ENCODE results near the gene MRPL34. TPM values are rescaled to one million over a fixed set of nuclear protein-coding genes. Genes with fewer than 3 reads are reported as not detected.

Gene MRPL34
- total RNA-seq, 1 donor from 2014 or later, result 23.7 TPM

GRCh38 chr19:17303940-17304267 is 1.8 kb upstream of the MRPL34 start:
- no peak for TF ChIP-seq CTCF (IDR thresholded peaks at IDR 0.05; ENCODE audit: insufficient read depth, low read length, severe bottlenecking)
- H3K27me3 ChIP-seq (ENCODE audit: control insufficient read depth, insufficient read depth, low read length), result no peaks in the 10 kb centered on the region
- H3K4me3 ChIP-seq (ENCODE audit: low read depth, low read length), result no peak overlapping the region
- DNase-seq (ENCODE audit: low read depth) (peak; percentile 70), FAIRE-seq (no peak)
- no peaks in the 10 kb centered on the region for H3K36me3 ChIP-seq (ENCODE audit: control insufficient read depth, insufficient read depth, low read length)

- no peaks in the 10 kb centered on the region for H3K27me3 ChIP-seq (ENCODE audit: control insufficient read depth, insufficient read depth, low read length)
- DNase-seq (ENCODE audit: low read depth), result peak; percentile 86
- no peak overlapping the region for H3K4me3 ChIP-seq (ENCODE audit: low read depth, low read length)
- H3K36me3 ChIP-seq (ENCODE audit: control insufficient read depth, insufficient read depth, low read length), result no peaks in the 10 kb centered on the region
- FAIRE-seq, result no peak
- no peak for TF ChIP-seq CTCF (IDR thresholded peaks at IDR 0.05; ENCODE audit: insufficient read depth, low read length, severe bottlenecking)
Measured at GRCh38 chr19:17304386-17305215, 1.1 kb upstream of the MRPL34 start.

GRCh38 chr19:17305216-17305516 is 506 bp upstream of the MRPL34 start:
- Histone ChIP-seq H3K36me3 (ENCODE audit: control insufficient read depth, insufficient read depth, low read length) (no peaks in the 10 kb centered on the region), H3K27me3 (ENCODE audit: control insufficient read depth, insufficient read depth, low read length) (no peaks in the 10 kb centered on the region), H3K4me3 (ENCODE audit: low read depth, low read length) (no peak overlapping the region)
- no peak for DNase-seq (ENCODE audit: low read depth)
- TF ChIP-seq CTCF (IDR thresholded peaks at IDR 0.05; ENCODE audit: insufficient read depth, low read length, severe bottlenecking), result no peak
- FAIRE-seq, result no peak

GRCh38 chr19:17306285-17306714 is 628 bp downstream of the MRPL34 start:
- TF ChIP-seq CTCF (IDR thresholded peaks at IDR 0.05; ENCODE audit: insufficient read depth, low read length, severe bottlenecking), result no peak
- no peak for FAIRE-seq
- H3K36me3 ChIP-seq (ENCODE audit: control insufficient read depth, insufficient read depth, low read length), result no peaks in the 10 kb centered on the region

GRCh38 chr19:17307876-17308377 is 2.3 kb downstream of the MRPL34 start:
- Histone ChIP-seq H3K36me3 (ENCODE audit: control insufficient read depth, insufficient read depth, low read length) (peaks cover 7% of the 10 kb centered on the region), H3K4me3 (ENCODE audit: low read depth, low read length) (no peak overlapping the region), H3K27me3 (ENCODE audit: control insufficient read depth, insufficient read depth, low read length) (no peaks in the 10 kb centered on the region)
- DNase-seq (ENCODE audit: low read depth), result no peak
- FAIRE-seq, result no peak
- TF ChIP-seq CTCF (IDR thresholded peaks at IDR 0.05; ENCODE audit: insufficient read depth, low read length, severe bottlenecking), result no peak

More at GRCh38 chr19:17306285-17306714, 628 bp downstream of the MRPL34 start:
- Histone ChIP-seq H3K4me3 (ENCODE audit: low read depth, low read length) (peak overlapping the region; percentile 64), H3K27me3 (ENCODE audit: control insufficient read depth, insufficient read depth, low read length) (no peaks in the 10 kb centered on the region)
- no peak for DNase-seq (ENCODE audit: low read depth)

Measured in bronchial epithelial cell (primary cell).